ENCODE results near the gene TACC2. TPM values are rescaled to one million over a fixed set of nuclear protein-coding genes. Genes with fewer than 3 reads are reported as not detected.

TACC2 gene
- total RNA-seq, 4 donors from 2014 or later, result 105 to 334 (median 235) TPM

- Histone ChIP-seq H3K4me3 (no peak overlapping the region), H3K36me3 (peaks cover 0 to 11% of the 10 kb centered on the region in 2 donors), H3K27me3 (no peaks in the 10 kb centered on the region), H3K9me3 (no peaks in the 10 kb centered on the region), H3K27ac (peak overlapping the region; percentile 85 to 98 (median 94)), H3K4me1 (peaks cover 54 to 61% of the 10 kb centered on the region in 2 donors)
- intact Hi-C loops (cut with DNase I; ENCODE audit: low total_unique reads), result loop anchor here (2.0 to 10.0 kb wide), 2 partner anchors 28 to 234 kb away; partner anchors contain the start of gene PLEKHA1
- in situ Hi-C loops (cut with MboI; ENCODE audit: low sequenced_read_pairs in 4 of 4), result no loop called here
- ATAC-seq, result peak; percentile 45 to 54
- peak; percentile 68 to 83 for DNase-seq
- TF ChIP-seq CTCF (IDR thresholded peaks at IDR 0.05 in 4 of 5, conservative IDR thresholded peaks at IDR 0.05 in 1 of 5), result no peak
- TF ChIP-seq POLR2A (IDR thresholded peaks at IDR 0.05), result no peak
Measured at GRCh38 chr10:122140461-122140902, 151.5 kb downstream of the TACC2 start.

- TF ChIP-seq POLR2A (IDR thresholded peaks at IDR 0.05) (peak in 1 of 2 donors; percentile 6), CTCF (IDR thresholded peaks at IDR 0.05 in 4 of 5, conservative IDR thresholded peaks at IDR 0.05 in 1 of 5) (peak in 1 of 5 experiments; percentile 21)
- H3K36me3 ChIP-seq, result peaks cover 0 to 5% of the 10 kb centered on the region in 2 donors
- peak; percentile 79 to 82 for ATAC-seq
- H3K9me3 ChIP-seq, result no peaks in the 10 kb centered on the region
- in situ Hi-C loops (cut with MboI; ENCODE audit: low sequenced_read_pairs in 4 of 4) (no loop called here), intact Hi-C loops (cut with DNase I; ENCODE audit: low total_unique reads) (loop anchor here (2.0 to 10.0 kb wide), 2 partner anchors 28 to 234 kb away; partner anchors contain the start of gene PLEKHA1)
- DNase-seq, result peak; percentile 92 to 98
- H3K4me1 ChIP-seq, result peaks cover 54 to 61% of the 10 kb centered on the region in 2 donors
- H3K27me3 ChIP-seq, result no peaks in the 10 kb centered on the region
- no peak overlapping the region for H3K4me3 ChIP-seq
- H3K27ac ChIP-seq, result peak overlapping the region; percentile 85 to 98 (median 94)
Measured at GRCh38 chr10:122140941-122141623, 152.1 kb downstream of the TACC2 start.

- H3K36me3 ChIP-seq, result peaks cover 0 to under 1% of the 10 kb centered on the region in 2 donors
- DNase-seq, result no peak
- in situ Hi-C loops (cut with MboI; ENCODE audit: low sequenced_read_pairs in 4 of 4), result no loop called here
- peak overlapping the region; percentile 85 to 98 (median 94) for H3K27ac ChIP-seq
- TF ChIP-seq CTCF (IDR thresholded peaks at IDR 0.05 in 4 of 5, conservative IDR thresholded peaks at IDR 0.05 in 1 of 5) (no peak), POLR2A (IDR thresholded peaks at IDR 0.05) (no peak)
- no peak for ATAC-seq
- no peak overlapping the region for H3K4me3 ChIP-seq
- no peaks in the 10 kb centered on the region for H3K27me3 ChIP-seq
- H3K9me3 ChIP-seq, result no peaks in the 10 kb centered on the region
- intact Hi-C loops (cut with DNase I; ENCODE audit: low total_unique reads), result loop anchor here (2.0 to 10.0 kb wide), 2 partner anchors 29 to 233 kb away; partner anchors contain the start of gene PLEKHA1
- H3K4me1 ChIP-seq, result peaks cover 59 to 67% of the 10 kb centered on the region in 2 donors
Measured at GRCh38 chr10:122141821-122142640, 153.1 kb downstream of the TACC2 start.

GRCh38 chr10:122142641-122143237 is 153.8 kb downstream of the TACC2 start:
- no peaks in the 10 kb centered on the region for H3K36me3 ChIP-seq
- no peaks in the 10 kb centered on the region for H3K27me3 ChIP-seq
- peaks cover 64 to 72% of the 10 kb centered on the region in 2 donors for H3K4me1 ChIP-seq
- DNase-seq, result peak in 1 of 2 donors; percentile 56
- TF ChIP-seq CTCF (IDR thresholded peaks at IDR 0.05 in 4 of 5, conservative IDR thresholded peaks at IDR 0.05 in 1 of 5), result peak; percentile 93 to 98 (median 98)
- TF ChIP-seq POLR2A (IDR thresholded peaks at IDR 0.05), result no peak
- intact Hi-C loops (cut with DNase I; ENCODE audit: low total_unique reads) (loop anchor here (10.0 kb wide), 1 partner anchor 232 kb away; the partner anchor contains the start of gene PLEKHA1), in situ Hi-C loops (cut with MboI; ENCODE audit: low sequenced_read_pairs in 4 of 4) (no loop called here)
- ATAC-seq, result no peak
- H3K4me3 ChIP-seq, result no peak overlapping the region
- H3K9me3 ChIP-seq, result no peaks in the 10 kb centered on the region
- H3K27ac ChIP-seq, result peak overlapping the region; percentile 85 to 98 (median 94)

Measured in gastrocnemius medialis (tissue), 4 donors.